Large intestine (tissue), 3 donors: ENCODE data around the gene FXYD7. TPM values are rescaled to one million over a fixed set of nuclear protein-coding genes. Genes with fewer than 3 reads are reported as not detected.
"Not testable (repeated sequence)": the region's sequence is repeated elsewhere in the genome, so short reads cannot be mapped to it uniquely, and the experiment has no call there.

Source experiments
- DNase-seq, 2 donors: peaks; one replicate each; pipeline versions ENCODE4 v3.0.0 to v3.0.0-alpha.2; 2013
- H3K27ac ChIP-seq: one replicate; pipeline ENCODE4 v1.5.1; 2013; ENCODE audit warnings: low read length
- H3K27me3 ChIP-seq: 2 replicates; pipeline ENCODE4 v1.6.1; 2013; ENCODE audit warnings: low read length; ENCODE audit not compliant: control insufficient read depth, insufficient read depth
- H3K36me3 ChIP-seq: 2 replicates; pipeline ENCODE4 v1.6.1; 2013; ENCODE audit warnings: low read length; ENCODE audit not compliant: control insufficient read depth, insufficient read depth
- H3K4me1 ChIP-seq: one replicate; pipeline ENCODE4 v1.6.1; 2013; ENCODE audit warnings: low read length; ENCODE audit not compliant: control insufficient read depth, insufficient read depth
- H3K4me3 ChIP-seq: one replicate; pipeline ENCODE4 v1.5.1; 2013; ENCODE audit warnings: low read length
- H3K9me3 ChIP-seq: one replicate; pipeline ENCODE4 v1.6.1; 2013; ENCODE audit warnings: mild to moderate bottlenecking, low read depth, low read length, moderate library complexity; ENCODE audit not compliant: control insufficient read depth
- WGBS: methylation state at CpG from one replicate; pipeline ENCODE4 v1.1.5; 2013; ENCODE audit warnings: low lambda C conversion rate; ENCODE audit not compliant: insufficient coverage; 5-methylcytosine and 5-hydroxymethylcytosine counted together
- polyA plus RNA-seq: library from polyadenylated mRNA; unstranded; fragments of 120-200 nt; gene quantifications from one replicate; pipeline ENCODE4 v1.2.1, GENCODE V29; 2013

Gene FXYD7
- polyA plus RNA-seq, 1 donor = 7.6 TPM

GRCh38 chr19:35144600-35145436 is 1.8 kb downstream of the FXYD7 start:
- Histone ChIP-seq H3K9me3 (peaks cover 4% of the 10 kb centered on the region), H3K4me1 (peaks cover 23% of the 10 kb centered on the region), H3K27me3 (peaks cover 34% of the 10 kb centered on the region), H3K36me3 (no peaks in the 10 kb centered on the region), H3K27ac (no peak overlapping the region), H3K4me3 (no peak overlapping the region)
- DNase-seq = peak; percentile 89 to 90
- WGBS = no CpG with 5 or more reads among the region's 15 CpGs

- peaks cover 4% of the 10 kb centered on the region for H3K9me3 ChIP-seq
- H3K27ac ChIP-seq = no peak overlapping the region
- no peaks in the 10 kb centered on the region for H3K36me3 ChIP-seq
- H3K4me3 ChIP-seq = no peak overlapping the region
- H3K4me1 ChIP-seq = peaks cover 9% of the 10 kb centered on the region
- peaks cover 32% of the 10 kb centered on the region for H3K27me3 ChIP-seq
- no CpG with 5 or more reads among the region's 7 CpGs for WGBS
- no peak for DNase-seq
Observed at GRCh38 chr19:35146746-35147459, 3.8 kb downstream of the FXYD7 start.

- no peak overlapping the region for H3K27ac ChIP-seq
- H3K4me1 ChIP-seq = peaks cover 9% of the 10 kb centered on the region
- peaks cover 32% of the 10 kb centered on the region for H3K27me3 ChIP-seq
- H3K9me3 ChIP-seq = no peaks in the 10 kb centered on the region
- WGBS = 60% methylated on average over 1 of the region's 3 CpGs
- H3K36me3 ChIP-seq = no peaks in the 10 kb centered on the region
- H3K4me3 ChIP-seq = no peak overlapping the region
- no peak for DNase-seq
Observed at GRCh38 chr19:35149463-35149862, 6.4 kb downstream of the FXYD7 start.

- Histone ChIP-seq H3K27me3 (peaks cover 36% of the 10 kb centered on the region), H3K36me3 (no peaks in the 10 kb centered on the region), H3K4me1 (peaks cover 17% of the 10 kb centered on the region), H3K9me3 (no peaks in the 10 kb centered on the region), H3K4me3 (no peak overlapping the region), H3K27ac (no peak overlapping the region)
- no peak for DNase-seq
- WGBS = no CpG with 5 or more reads among the region's 2 CpGs
Observed at GRCh38 chr19:35150445-35150844, 7.4 kb downstream of the FXYD7 start.

GRCh38 chr19:35151273-35152065 is 8.4 kb downstream of the FXYD7 start:
- Histone ChIP-seq H3K36me3 (no peaks in the 10 kb centered on the region), H3K27ac (no peak overlapping the region), H3K4me3 (no peak overlapping the region), H3K4me1 (peaks cover 21% of the 10 kb centered on the region), H3K27me3 (peaks cover 41% of the 10 kb centered on the region), H3K9me3 (no peaks in the 10 kb centered on the region)
- no peak for DNase-seq
- 96% methylated on average over 4 of the region's 20 CpGs for WGBS

GRCh38 chr19:35153129-35153522 is 10.1 kb downstream of the FXYD7 start:
- not testable (repeated sequence) for H3K27ac ChIP-seq, H3K4me3 ChIP-seq, H3K9me3 ChIP-seq, H3K36me3 ChIP-seq, DNase-seq
- 80% methylated on average over 1 of the region's 10 CpGs for WGBS
- Histone ChIP-seq H3K4me1 (peaks cover 21% of the 10 kb centered on the region), H3K27me3 (peaks cover 41% of the 10 kb centered on the region)

- WGBS = no CpG with 5 or more reads among the region's 36 CpGs
- peaks cover 21% of the 10 kb centered on the region for H3K4me1 ChIP-seq
- peak in 1 of 2 donors; percentile 54 for DNase-seq
- H3K9me3 ChIP-seq = no peaks in the 10 kb centered on the region
- H3K27ac ChIP-seq = no peak overlapping the region
- peaks cover 41% of the 10 kb centered on the region for H3K27me3 ChIP-seq
- H3K36me3 ChIP-seq = peaks cover 4% of the 10 kb centered on the region
- peak overlapping the region; percentile 50 for H3K4me3 ChIP-seq
Observed at GRCh38 chr19:35153701-35154524, 10.9 kb downstream of the FXYD7 start.

- Histone ChIP-seq H3K9me3 (no peaks in the 10 kb centered on the region), H3K4me1 (peaks cover 21% of the 10 kb centered on the region), H3K4me3 (peak within 1 kb of the TSS; percentile 50), H3K36me3 (peaks cover 4% of the 10 kb centered on the region), H3K27ac (no peak within 1 kb of the TSS), H3K27me3 (peaks cover 41% of the 10 kb centered on the region)
- WGBS = no CpG with 5 or more reads among the region's 49 CpGs
- peak in 1 of 2 donors; percentile 85 for DNase-seq
Observed at GRCh38 chr19:35154525-35155406, 11.7 kb downstream of the FXYD7 start, which contains the start of gene FXYD5. Gene FXYD5 (plus strand): TSS chr19:35154735. CDS start chr19:35155551, 816 bp downstream.

GRCh38 chr19:35155441-35155840 is 12.4 kb downstream of the FXYD7 start:
- H3K4me3 ChIP-seq = peak overlapping the region; percentile 50
- peaks cover 21% of the 10 kb centered on the region for H3K4me1 ChIP-seq
- peaks cover 4% of the 10 kb centered on the region for H3K36me3 ChIP-seq
- peaks cover 41% of the 10 kb centered on the region for H3K27me3 ChIP-seq
- H3K9me3 ChIP-seq = no peaks in the 10 kb centered on the region
- peak in 1 of 2 donors; percentile 36 for DNase-seq
- no peak overlapping the region for H3K27ac ChIP-seq
- no CpG with 5 or more reads among the region's 17 CpGs for WGBS
